Pancreas (tissue), 10 donors: ENCODE data around the gene FBXO10. TPM values are rescaled to one million over a fixed set of nuclear protein-coding genes. Genes with fewer than 3 reads are reported as not detected.

Source experiments
- ATAC-seq, 4 donors: fragments of 200-7000 bp; cut with Tn5 transposase; one replicate each; pipeline versions ENCODE4 v1.8.0 to v1.9.1; 2020; ENCODE audit warnings: mild to moderate bottlenecking in 4 of 4, moderate library complexity in 4 of 4
- DNase-seq, 6 donors: peaks; one replicate each; pipeline ENCODE4 v3.0.0-alpha.2; 2020
- FAIRE-seq: peaks from 2 replicates; lab custom pipeline; 2012; peaks lifted over from hg19 to GRCh38; lab: Jason Lieb, UNC
- H3K27ac ChIP-seq, 4 donors: fragments of 200-600 bp; sonication (generic); 1 replicate in 3 of 4; 2 replicates in 1 of 4; pipeline versions ENCODE4 v1.5.0 to v1.8.0; 2020
- H3K27me3 ChIP-seq, 4 donors: fragments of 200-600 bp; one replicate each; pipeline ENCODE4 v1.8.0; 2021
- H3K36me3 ChIP-seq, 3 donors: fragments of 200-600 bp; sonication (generic) in 1 of 3; one replicate each; pipeline versions ENCODE4 v1.5.0 to v1.8.0; 2020 to 2021
- H3K4me1 ChIP-seq, 3 donors: fragments of 200-600 bp; one replicate each; pipeline ENCODE4 v1.8.0; 2021
- H3K4me3 ChIP-seq, 4 donors: fragments of 200-600 bp; sonication (generic) in 2 of 4; one replicate each; pipeline versions ENCODE4 v1.5.0 to v1.8.0; 2020 to 2021
- H3K9me3 ChIP-seq, 4 donors: fragments of 200-600 bp; one replicate each; pipeline ENCODE4 v1.8.0; 2021
- CTCF ChIP-seq, 4 donors: fragments of 200-600 bp; sonication (generic) in 3 of 4; IDR thresholded peaks; one replicate each; pipeline versions ENCODE4 v1.5.0 to v1.8.0; 2021; ENCODE audit warnings: antibody characterized with exemption in 4 of 4
- WGBS, 2 donors: extraction: QIAGEN DNeasy Blood & Tissue Kit; methylation state at CpG; one replicate each; pipeline ENCODE4 v1.1.7; 2013; 5-methylcytosine and 5-hydroxymethylcytosine counted together
- intact Hi-C, 3 donors: fragments of 100-400 bp; cut with DNase I; formaldehyde crosslinking; loops; one replicate each; pipeline versions ENCODE4 v1.11.1 to v1.14.2; 2022
- polyA plus RNA-seq, 2 donors: library from polyadenylated mRNA; stranded (reverse); fragments of 200-250 nt; gene quantifications; one replicate each; pipeline ENCODE4 v1.2.3, GENCODE V29; 2013
- total RNA-seq, 6 donors: library from RNA; stranded (reverse); fragmentation: NEBNext Ultra II Directional in 4 of 6; extraction: Animal tissue kit (Norgen Biotek cat#: 25700) in 4 of 6; gene quantifications; one replicate each; pipeline versions ENCODE4 v1.2.1 to v1.2.4, GENCODE V29; 2021 to 2023
- donor health status: healthy with polysubstance abuse.
- donor health status: DM: no; HTN: no; CAD: no; lungs with moderate emphysema.
- donor health status: DM: no; HTN: no; CAD: no.
- donor health status: control.
- donor health status: control.
- donor health status: Bipolar disorder and iron deficiency.
- donor health status: DM: yes; HTN: yes; CAD: no.
- donor health status: DM: no; HTN: no; CAD: no.
- donor health status: DM: no; HTN: no; CAD: no.
- donor health status: DM: yes; HTN: yes; CAD: no.

The FBXO10 gene
- total and polyA plus RNA-seq, 8 donors, result 3.9 to 7.9 (median 6.1) TPM

DNA sequence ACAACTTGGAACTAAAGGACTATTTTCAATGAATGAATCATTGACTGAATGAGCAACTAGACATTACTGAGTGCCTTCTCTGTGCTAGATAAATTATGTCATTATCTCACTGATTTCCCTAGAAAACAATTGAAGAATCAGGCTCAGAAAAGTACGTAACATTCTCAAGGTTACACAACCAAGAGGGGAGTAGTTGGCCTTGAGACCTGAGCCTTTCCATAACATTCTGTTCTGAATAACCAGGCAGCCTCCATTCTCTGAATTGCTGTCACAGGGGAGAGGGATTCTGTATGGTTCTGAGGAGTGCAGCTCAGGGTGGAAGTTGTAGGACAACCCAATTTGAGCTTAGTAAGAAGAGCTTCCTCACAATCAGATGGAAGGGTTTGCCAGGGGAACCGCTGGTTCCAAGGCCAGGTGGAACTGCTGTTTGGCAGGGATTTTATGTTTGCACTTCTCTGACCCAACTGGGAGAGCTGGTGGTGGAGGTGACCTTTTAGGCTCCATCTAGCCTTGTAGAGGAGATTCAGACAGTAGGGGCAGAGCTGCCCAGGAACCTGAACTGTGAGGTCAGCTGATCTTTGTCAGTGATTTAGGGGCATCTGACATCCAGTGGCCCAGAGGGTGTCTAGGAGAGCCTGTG lies 74.1 kb downstream of the FBXO10 start:
- Histone ChIP-seq H3K36me3 (peaks cover 0 to 44% (median 22%) of the 10 kb centered on the region in 3 donors), H3K9me3 (no peaks in the 10 kb centered on the region), H3K27ac (no peak overlapping the region), H3K4me1 (peaks cover 0 to 6% (median 0%) of the 10 kb centered on the region in 3 donors), H3K27me3 (no peaks in the 10 kb centered on the region), H3K4me3 (no peak overlapping the region)
- peak; percentile 48 to 85 (median 79) for ATAC-seq
- no peak for TF ChIP-seq CTCF (IDR thresholded peaks at IDR 0.05)
- FAIRE-seq, result no peak
- 30 to 45% methylated on average over 2 of the region's 2 CpGs for WGBS, 2 donors
- peak in 2 of 6 donors; percentile 41 to 48 for DNase-seq
- intact Hi-C loops, result no loop called here

DNA sequence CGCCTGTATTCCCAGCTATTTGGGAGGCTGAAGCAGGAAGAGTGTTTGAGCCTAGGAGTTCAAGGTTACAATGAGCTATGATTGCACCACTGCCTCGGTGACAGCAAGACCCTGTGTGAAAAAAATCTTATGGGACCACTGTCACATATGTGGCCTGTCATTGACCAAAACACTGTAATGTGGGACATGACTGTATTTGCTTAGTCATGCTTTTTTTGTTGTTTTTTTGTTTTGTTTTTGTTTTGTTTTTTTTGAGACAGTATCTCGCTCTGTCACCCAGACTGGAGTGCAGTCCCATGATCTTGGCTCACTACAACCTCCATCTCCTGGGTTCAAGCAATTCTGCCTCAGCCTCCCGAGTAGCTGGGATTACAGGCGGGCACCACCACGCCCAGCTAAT lies 76.9 kb downstream of the FBXO10 start:
- WGBS, 2 donors, result 88 to 96% methylated on average over 6 of the region's 6 CpGs
- DNase-seq (no peak), ATAC-seq (no peak), FAIRE-seq (no peak)
- Histone ChIP-seq H3K9me3 (no peaks in the 10 kb centered on the region), H3K4me1 (peaks cover 0 to 6% (median 0%) of the 10 kb centered on the region in 3 donors), H3K4me3 (no peak overlapping the region), H3K36me3 (peaks cover 0 to 65% (median 32%) of the 10 kb centered on the region in 3 donors), H3K27ac (no peak overlapping the region), H3K27me3 (no peaks in the 10 kb centered on the region)
- intact Hi-C loops, result loop anchor here in 1 of 3 donors (10.0 kb wide), 1 partner anchor 64 kb away; no protein-coding TSS in a partner anchor
- no peak for TF ChIP-seq CTCF (IDR thresholded peaks at IDR 0.05)

GRCh38 chr9:37498457-37498856 lies 77.7 kb downstream of the FBXO10 start:
- no peak overlapping the region for H3K4me3 ChIP-seq
- TF ChIP-seq CTCF (IDR thresholded peaks at IDR 0.05), result no peak
- H3K9me3 ChIP-seq, result no peaks in the 10 kb centered on the region
- intact Hi-C loops, result loop anchor here in 1 of 3 donors (10.0 kb wide), 1 partner anchor 64 kb away; no protein-coding TSS in a partner anchor
- ATAC-seq, result no peak
- 51 to 88% methylated on average over 3 of the region's 3 CpGs for WGBS, 2 donors
- no peak for FAIRE-seq
- H3K36me3 ChIP-seq, result peaks cover 0 to 67% (median 39%) of the 10 kb centered on the region in 3 donors
- peaks cover 0 to 6% (median 0%) of the 10 kb centered on the region in 3 donors for H3K4me1 ChIP-seq
- H3K27ac ChIP-seq, result no peak overlapping the region
- DNase-seq, result no peak
- no peaks in the 10 kb centered on the region for H3K27me3 ChIP-seq

DNA sequence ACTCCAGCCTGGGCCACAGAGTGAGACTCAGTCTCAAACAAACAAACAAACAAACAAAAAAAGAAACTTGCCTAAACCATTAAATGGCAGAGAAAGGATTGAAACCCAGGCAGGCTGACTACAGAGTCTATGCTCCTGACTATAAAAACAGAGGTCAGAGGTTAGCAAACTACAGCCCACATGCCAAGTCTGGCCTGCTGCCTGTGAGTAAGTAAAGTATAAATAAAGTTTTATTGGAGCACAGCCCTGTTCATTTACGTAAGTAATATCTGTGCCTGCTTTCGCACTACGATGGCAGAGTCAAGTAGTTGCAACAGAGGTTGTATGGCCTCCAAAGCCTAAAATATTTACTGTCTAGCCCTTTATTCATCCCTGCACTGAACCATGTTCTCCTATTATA lies 78.9 kb downstream of the FBXO10 start:
- intact Hi-C loops, result loop anchor here in 1 of 3 donors (10.0 kb wide), 1 partner anchor 63 kb away; no protein-coding TSS in a partner anchor
- H3K4me1 ChIP-seq, result peaks cover 0 to 6% (median 0%) of the 10 kb centered on the region in 3 donors
- no peak for FAIRE-seq
- no peaks in the 10 kb centered on the region for H3K27me3 ChIP-seq
- no peak overlapping the region for H3K4me3 ChIP-seq
- no peak for TF ChIP-seq CTCF (IDR thresholded peaks at IDR 0.05)
- H3K27ac ChIP-seq, result no peak overlapping the region
- DNase-seq, result no peak
- no peaks in the 10 kb centered on the region for H3K9me3 ChIP-seq
- WGBS, 2 donors, result 98 to 99% methylated on average over 3 of the region's 3 CpGs
- peaks cover 0 to 59% (median 40%) of the 10 kb centered on the region in 3 donors for H3K36me3 ChIP-seq
- no peak for ATAC-seq

DNA sequence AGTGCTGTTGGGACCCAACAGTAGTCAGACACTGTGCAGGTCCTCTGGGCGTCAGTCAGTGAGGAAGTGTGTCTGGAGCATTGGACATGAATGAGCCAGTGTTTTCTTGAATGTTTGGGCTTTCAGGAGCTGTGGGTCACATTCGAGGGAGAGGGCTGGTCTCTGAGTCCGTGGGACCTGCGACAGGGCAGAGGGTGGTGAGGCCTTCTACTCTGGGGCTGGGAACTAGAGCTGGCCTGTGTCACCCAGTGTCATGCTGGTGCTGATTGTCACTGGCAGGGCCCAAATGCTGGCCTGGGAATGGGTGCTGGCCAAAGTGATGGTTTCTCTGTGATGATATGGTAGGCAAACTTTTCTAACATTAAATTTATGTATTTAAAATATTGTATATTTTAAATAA lies 80.2 kb downstream of the FBXO10 start:
- peaks cover 0 to 55% (median 36%) of the 10 kb centered on the region in 3 donors for H3K36me3 ChIP-seq
- intact Hi-C loops, result loop anchor here in 1 of 3 donors (10.0 kb wide), 1 partner anchor 61 kb away; no protein-coding TSS in a partner anchor
- no peak for TF ChIP-seq CTCF (IDR thresholded peaks at IDR 0.05)
- H3K4me1 ChIP-seq, result no peaks in the 10 kb centered on the region
- DNase-seq, result no peak
- H3K4me3 ChIP-seq, result no peak overlapping the region
- no peak for ATAC-seq
- FAIRE-seq, result no peak
- H3K27me3 ChIP-seq, result no peaks in the 10 kb centered on the region
- no peaks in the 10 kb centered on the region for H3K9me3 ChIP-seq
- no peak overlapping the region for H3K27ac ChIP-seq
- WGBS, 2 donors, result 62 to 86% methylated on average over 4 of the region's 4 CpGs
